Cardiac fibroblast (primary cell): ENCODE measurements around the gene KCNMA1.

Experiments used
- DNase-seq, 2 donors: peaks; one replicate each; pipeline versions ENCODE4 v3.0.0 to v3.0.0-alpha.2; 2010; ENCODE audit warnings: low read depth in 2 of 2
- H3K4me3 ChIP-seq, 2 donors: replicated peaks in 1 of 2; 1 replicate in 1 of 2; 2 replicates in 1 of 2; pipeline ENCODE4 v1.5.1; 2011; ENCODE audit warnings: low read depth in 2 of 2, low read length in 2 of 2, mild to moderate bottlenecking in 2 of 2, moderate library complexity in 1 of 2
- TF ChIP-seq, protein P1 (sequence below): IDR thresholded peaks from one replicate; pipeline ENCODE4 v1.5.1; 2011; ENCODE audit warnings: low read depth, mild to moderate bottlenecking, low read length, inconsistent platforms

The KCNMA1 gene

GRCh38 chr10:77404810-77405209 lies 232.8 kb downstream of the KCNMA1 start:
- no peak for DNase-seq
- no peak overlapping the region for H3K4me3 ChIP-seq
- TF ChIP-seq, protein P1, sequence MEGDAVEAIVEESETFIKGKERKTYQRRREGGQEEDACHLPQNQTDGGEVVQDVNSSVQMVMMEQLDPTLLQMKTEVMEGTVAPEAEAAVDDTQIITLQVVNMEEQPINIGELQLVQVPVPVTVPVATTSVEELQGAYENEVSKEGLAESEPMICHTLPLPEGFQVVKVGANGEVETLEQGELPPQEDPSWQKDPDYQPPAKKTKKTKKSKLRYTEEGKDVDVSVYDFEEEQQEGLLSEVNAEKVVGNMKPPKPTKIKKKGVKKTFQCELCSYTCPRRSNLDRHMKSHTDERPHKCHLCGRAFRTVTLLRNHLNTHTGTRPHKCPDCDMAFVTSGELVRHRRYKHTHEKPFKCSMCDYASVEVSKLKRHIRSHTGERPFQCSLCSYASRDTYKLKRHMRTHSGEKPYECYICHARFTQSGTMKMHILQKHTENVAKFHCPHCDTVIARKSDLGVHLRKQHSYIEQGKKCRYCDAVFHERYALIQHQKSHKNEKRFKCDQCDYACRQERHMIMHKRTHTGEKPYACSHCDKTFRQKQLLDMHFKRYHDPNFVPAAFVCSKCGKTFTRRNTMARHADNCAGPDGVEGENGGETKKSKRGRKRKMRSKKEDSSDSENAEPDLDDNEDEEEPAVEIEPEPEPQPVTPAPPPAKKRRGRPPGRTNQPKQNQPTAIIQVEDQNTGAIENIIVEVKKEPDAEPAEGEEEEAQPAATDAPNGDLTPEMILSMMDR = no peak

DNA sequence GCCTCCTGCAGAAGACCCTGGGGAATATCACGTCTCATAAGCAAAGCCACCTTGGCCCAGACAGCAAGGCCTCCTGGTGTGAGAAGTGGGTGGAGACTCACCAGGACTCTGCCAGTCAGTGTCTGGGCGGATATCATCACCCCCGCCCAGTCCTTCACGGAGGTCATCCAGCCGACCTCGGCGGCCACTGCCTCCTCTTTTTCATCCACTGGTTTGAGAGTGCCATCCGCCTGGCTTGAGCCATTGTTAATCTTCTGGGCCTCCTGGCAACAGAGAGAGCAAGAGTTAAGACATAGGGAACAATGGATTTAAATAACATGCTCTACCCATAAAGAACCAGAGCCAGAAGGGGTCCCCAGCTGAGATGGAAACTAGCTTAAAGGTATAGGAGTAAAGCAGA lies 233.8 kb downstream of the KCNMA1 start:
- no peak overlapping the region for H3K4me3 ChIP-seq
- TF ChIP-seq, protein P1 = no peak
- DNase-seq = no peak

- H3K4me3 ChIP-seq = no peak overlapping the region
- TF ChIP-seq, protein P1 = no peak
- DNase-seq = no peak
Observed at GRCh38 chr10:77401683-77402082, 235.9 kb downstream of the KCNMA1 start.

- TF ChIP-seq, protein P1 = no peak
- DNase-seq = no peak
- H3K4me3 ChIP-seq = no peak overlapping the region
Observed at GRCh38 chr10:77400033-77400432, 237.6 kb downstream of the KCNMA1 start.

- no peak for DNase-seq
- TF ChIP-seq, protein P1 = no peak
- no peak overlapping the region for H3K4me3 ChIP-seq
Observed at GRCh38 chr10:77398986-77399755, 238.4 kb downstream of the KCNMA1 start.

GRCh38 chr10:77398558-77398957 lies 239.1 kb downstream of the KCNMA1 start:
- no peak overlapping the region for H3K4me3 ChIP-seq
- DNase-seq = peak in 1 of 2 donors; percentile 33
- TF ChIP-seq, protein P1 = no peak

- TF ChIP-seq, protein P1 = no peak
- no peak overlapping the region for H3K4me3 ChIP-seq
- DNase-seq = no peak
Observed at GRCh38 chr10:77397103-77397502, 240.5 kb downstream of the KCNMA1 start.
